Measurements from ENCODE around the gene JSRP1. TPM values are rescaled to one million over a fixed set of nuclear protein-coding genes. Genes with fewer than 3 reads are reported as not detected.
A peak's percentile ranks its signal among the peaks of the same experiment; 100 is the strongest.

JSRP1 gene
- polyA plus RNA-seq, 1 of the 3 experiments (the other 2 are of a cell fraction): 0.76 TPM

DNA sequence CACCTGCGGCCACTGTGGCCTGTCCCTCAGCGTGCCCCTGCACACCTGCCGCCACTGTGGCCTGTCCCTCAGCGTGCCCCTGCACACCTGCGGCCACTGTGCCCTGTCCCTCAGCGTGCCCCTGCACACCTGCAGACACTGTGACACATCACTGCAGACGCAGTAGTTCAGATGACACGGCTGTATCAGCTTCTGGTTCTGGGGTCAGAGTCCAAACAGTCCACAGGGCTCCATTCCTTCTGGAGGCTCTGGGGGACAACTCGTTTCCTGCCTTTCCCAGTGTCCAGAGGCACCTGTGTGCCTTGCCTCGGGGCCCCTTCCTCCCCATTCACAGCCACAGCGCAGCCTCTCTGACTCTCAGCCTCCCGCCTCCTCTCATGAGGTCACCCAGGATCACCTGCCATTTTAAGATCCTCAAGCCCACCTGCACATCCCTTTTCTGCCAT is 14.1 kb downstream of the JSRP1 start:
- H3K27ac ChIP-seq (ENCODE audit: low read depth in 2 of 2, low read length in 1 of 2): peak overlapping the region in 1 of 2 experiments; percentile 81; a peak in 2 of 4 replicates
- ChIA-PET CTCF (interaction anchor here (0.6 to 10.4 kb wide), 8 partner anchors 14 to 730 kb away, joined by 3 to 121 read pairs (median 6); partner anchors contain the start of gene JSRP1), POLR2A (interaction anchor here (1.4 kb wide), 1 partner anchor 28 kb away, joined by 8 read pairs; no protein-coding TSS in a partner anchor)
- H3K9me3 ChIP-seq: no peaks in the 10 kb centered on the region
- H3K9ac ChIP-seq: no peak overlapping the region
- H4K20me1 ChIP-seq (ENCODE audit: insufficient read depth): peaks cover 85% of the 10 kb centered on the region
- no peak for DNase-seq
- H3K4me1 ChIP-seq (ENCODE audit: control insufficient read depth in 1 of 2, insufficient read depth in 2 of 2, low read depth in 1 of 2, low read length in 1 of 2): peaks cover 25 to 77% of the 10 kb centered on the region in 2 experiments
- H2AFZ ChIP-seq (ENCODE audit: low read depth): no peak overlapping the region
- H3K4me3 ChIP-seq (ENCODE audit: low read depth in 2 of 2, low read length in 1 of 2): no peak overlapping the region
- peaks cover 14% of the 10 kb centered on the region for H3F3A ChIP-seq (replicated peaks; ENCODE audit: insufficient read depth)
- no peaks in the 10 kb centered on the region for H3K27me3 ChIP-seq (ENCODE audit: insufficient read depth)
- H3K4me2 ChIP-seq: no peak overlapping the region
- no peaks in the 10 kb centered on the region for H3K9me2 ChIP-seq
- H3K36me3 ChIP-seq (replicated peaks in 1 of 2; ENCODE audit: control insufficient read depth in 1 of 2, insufficient read depth in 2 of 2, low read length in 1 of 2): peaks cover 37 to 38% of the 10 kb centered on the region in 2 experiments
- TF ChIP-seq SIN3A (IDR thresholded peaks at IDR 0.05; ENCODE audit: borderline replicate concordance, low read depth, low read length) (no peak), NFIC (IDR thresholded peaks at IDR 0.05; ENCODE audit: borderline replicate concordance) (no peak), EZH2phosphoT487 (IDR thresholded peaks at IDR 0.05; ENCODE audit: borderline replicate concordance, low read depth) (no peak)
- TF ChIP-seq, protein P1, sequence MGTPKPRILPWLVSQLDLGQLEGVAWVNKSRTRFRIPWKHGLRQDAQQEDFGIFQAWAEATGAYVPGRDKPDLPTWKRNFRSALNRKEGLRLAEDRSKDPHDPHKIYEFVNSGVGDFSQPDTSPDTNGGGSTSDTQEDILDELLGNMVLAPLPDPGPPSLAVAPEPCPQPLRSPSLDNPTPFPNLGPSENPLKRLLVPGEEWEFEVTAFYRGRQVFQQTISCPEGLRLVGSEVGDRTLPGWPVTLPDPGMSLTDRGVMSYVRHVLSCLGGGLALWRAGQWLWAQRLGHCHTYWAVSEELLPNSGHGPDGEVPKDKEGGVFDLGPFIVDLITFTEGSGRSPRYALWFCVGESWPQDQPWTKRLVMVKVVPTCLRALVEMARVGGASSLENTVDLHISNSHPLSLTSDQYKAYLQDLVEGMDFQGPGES (IDR thresholded peaks at IDR 0.05; ENCODE audit: low read depth, low read length): no peak
- peaks cover 89% of the 10 kb centered on the region for H3K79me2 ChIP-seq (ENCODE audit: insufficient read depth)
- 85% methylated on average over 5 of the region's 12 CpGs for WGBS (ENCODE audit: low lambda C conversion rate)

DNA sequence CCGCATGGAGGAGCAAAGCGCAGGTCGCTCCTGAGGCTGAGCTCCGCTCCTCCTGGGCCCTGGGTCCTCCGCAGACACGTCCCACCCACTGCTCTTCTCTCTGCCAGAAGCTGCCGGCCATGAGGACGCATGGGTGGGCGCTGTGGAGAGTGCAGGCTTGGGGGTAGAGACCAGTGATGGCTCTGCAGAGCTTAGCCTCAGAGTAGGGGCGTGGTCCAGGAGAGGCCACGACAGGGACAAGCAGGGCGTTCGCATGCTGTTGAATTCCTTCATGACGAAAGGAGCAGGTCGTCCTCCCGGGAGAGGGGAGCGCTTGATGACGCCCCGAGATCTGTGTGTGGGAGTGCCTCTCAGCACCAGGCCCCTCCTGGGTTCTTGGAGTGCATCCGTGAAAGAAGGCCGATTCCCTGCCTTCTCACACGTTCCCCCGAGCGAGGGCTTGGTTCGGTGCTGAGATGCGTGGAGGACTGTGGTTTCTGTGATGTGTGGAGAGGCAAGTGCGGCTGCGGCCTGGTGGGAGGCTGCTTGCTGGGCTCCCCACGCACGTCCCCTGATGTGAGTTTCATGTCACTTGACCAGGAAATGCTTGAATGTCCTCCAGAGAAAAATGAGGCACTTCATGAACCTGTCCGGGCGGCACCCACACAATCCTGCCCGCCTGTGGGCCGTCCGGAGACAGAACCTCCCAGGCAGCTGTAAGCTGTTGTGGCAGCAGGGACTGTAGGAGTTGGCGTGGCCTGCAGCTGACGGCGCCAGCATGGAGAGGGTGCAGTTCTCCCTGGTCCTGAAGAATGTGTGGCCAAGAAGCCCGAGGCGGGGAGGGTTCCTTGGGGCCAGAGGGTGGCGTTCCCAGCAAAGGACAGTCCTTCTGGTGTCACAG is 15.1 kb downstream of the JSRP1 start:
- POLR2A ChIA-PET: interaction anchor here (0.7 to 1.4 kb wide), 2 partner anchors 29 to 83 kb away, joined by 3 to 8 read pairs; no protein-coding TSS in a partner anchor
- TF ChIP-seq SMC3 (IDR thresholded peaks at IDR 0.05; ENCODE audit: low read depth, low read length) (no peak), NRF1 (IDR thresholded peaks at IDR 0.05; ENCODE audit: low read depth, low read length) (no peak), NFIC (IDR thresholded peaks at IDR 0.05; ENCODE audit: borderline replicate concordance) (no peak), EP300 (IDR thresholded peaks at IDR 0.05; ENCODE audit: borderline replicate concordance in 1 of 2, low read depth in 1 of 2, low read length in 1 of 2) (no peak), FOSL2 (IDR thresholded peaks at IDR 0.05; ENCODE audit: borderline replicate concordance, low read depth) (no peak), YY1 (IDR thresholded peaks at IDR 0.05; ENCODE audit: low read depth) (no peak), SIN3A (IDR thresholded peaks at IDR 0.05; ENCODE audit: borderline replicate concordance, low read depth, low read length) (no peak), ELF1 (IDR thresholded peaks at IDR 0.05) (no peak)
- TF ChIP-seq, protein P2, sequence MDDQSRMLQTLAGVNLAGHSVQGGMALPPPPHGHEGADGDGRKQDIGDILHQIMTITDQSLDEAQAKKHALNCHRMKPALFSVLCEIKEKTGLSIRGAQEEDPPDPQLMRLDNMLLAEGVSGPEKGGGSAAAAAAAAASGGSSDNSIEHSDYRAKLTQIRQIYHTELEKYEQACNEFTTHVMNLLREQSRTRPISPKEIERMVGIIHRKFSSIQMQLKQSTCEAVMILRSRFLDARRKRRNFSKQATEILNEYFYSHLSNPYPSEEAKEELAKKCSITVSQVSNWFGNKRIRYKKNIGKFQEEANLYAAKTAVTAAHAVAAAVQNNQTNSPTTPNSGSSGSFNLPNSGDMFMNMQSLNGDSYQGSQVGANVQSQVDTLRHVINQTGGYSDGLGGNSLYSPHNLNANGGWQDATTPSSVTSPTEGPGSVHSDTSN (IDR thresholded peaks at IDR 0.05): no peak
- TF ChIP-seq, protein P3, sequence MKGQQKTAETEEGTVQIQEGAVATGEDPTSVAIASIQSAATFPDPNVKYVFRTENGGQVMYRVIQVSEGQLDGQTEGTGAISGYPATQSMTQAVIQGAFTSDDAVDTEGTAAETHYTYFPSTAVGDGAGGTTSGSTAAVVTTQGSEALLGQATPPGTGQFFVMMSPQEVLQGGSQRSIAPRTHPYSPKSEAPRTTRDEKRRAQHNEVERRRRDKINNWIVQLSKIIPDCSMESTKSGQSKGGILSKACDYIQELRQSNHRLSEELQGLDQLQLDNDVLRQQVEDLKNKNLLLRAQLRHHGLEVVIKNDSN (IDR thresholded peaks at IDR 0.05; ENCODE audit: borderline replicate concordance, low read depth): no peak
- TF ChIP-seq, protein P4, sequence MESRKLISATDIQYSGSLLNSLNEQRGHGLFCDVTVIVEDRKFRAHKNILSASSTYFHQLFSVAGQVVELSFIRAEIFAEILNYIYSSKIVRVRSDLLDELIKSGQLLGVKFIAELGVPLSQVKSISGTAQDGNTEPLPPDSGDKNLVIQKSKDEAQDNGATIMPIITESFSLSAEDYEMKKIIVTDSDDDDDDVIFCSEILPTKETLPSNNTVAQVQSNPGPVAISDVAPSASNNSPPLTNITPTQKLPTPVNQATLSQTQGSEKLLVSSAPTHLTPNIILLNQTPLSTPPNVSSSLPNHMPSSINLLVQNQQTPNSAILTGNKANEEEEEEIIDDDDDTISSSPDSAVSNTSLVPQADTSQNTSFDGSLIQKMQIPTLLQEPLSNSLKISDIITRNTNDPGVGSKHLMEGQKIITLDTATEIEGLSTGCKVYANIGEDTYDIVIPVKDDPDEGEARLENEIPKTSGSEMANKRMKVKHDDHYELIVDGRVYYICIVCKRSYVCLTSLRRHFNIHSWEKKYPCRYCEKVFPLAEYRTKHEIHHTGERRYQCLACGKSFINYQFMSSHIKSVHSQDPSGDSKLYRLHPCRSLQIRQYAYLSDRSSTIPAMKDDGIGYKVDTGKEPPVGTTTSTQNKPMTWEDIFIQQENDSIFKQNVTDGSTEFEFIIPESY (IDR thresholded peaks at IDR 0.05; ENCODE audit: borderline replicate concordance, low read depth): no peak
- WGBS (ENCODE audit: low lambda C conversion rate): 90% methylated on average over 35 of the region's 41 CpGs
- H3K36me3 ChIP-seq (replicated peaks in 1 of 2; ENCODE audit: control insufficient read depth in 1 of 2, insufficient read depth in 2 of 2, low read length in 1 of 2): peaks cover 28 to 34% of the 10 kb centered on the region in 2 experiments
- H3K4me1 ChIP-seq (ENCODE audit: control insufficient read depth in 1 of 2, insufficient read depth in 2 of 2, low read depth in 1 of 2, low read length in 1 of 2): peaks cover 21 to 73% of the 10 kb centered on the region in 2 experiments; a peak in 3 of 4 replicates
- no peaks in the 10 kb centered on the region for H3K27me3 ChIP-seq (ENCODE audit: insufficient read depth)
- H3K9me3 ChIP-seq: no peaks in the 10 kb centered on the region
- H3K27ac ChIP-seq (ENCODE audit: low read depth in 2 of 2, low read length in 1 of 2): peak overlapping the region; percentile 71 to 81; a peak in 2 of 4 replicates
- peak overlapping the region in 1 of 2 experiments; percentile 89; a peak in 2 of 4 replicates for H3K4me3 ChIP-seq (ENCODE audit: low read depth in 2 of 2, low read length in 1 of 2)
- peaks cover 77% of the 10 kb centered on the region for H4K20me1 ChIP-seq (ENCODE audit: insufficient read depth)
- CTCF ChIA-PET: interaction anchor here (0.8 to 10.4 kb wide), 13 partner anchors 9 to 311 kb away, joined by 3 to 121 read pairs (median 4); partner anchors contain the start of gene JSRP1
- H3K9me2 ChIP-seq: no peaks in the 10 kb centered on the region
- peaks cover 91% of the 10 kb centered on the region for H3K79me2 ChIP-seq (ENCODE audit: insufficient read depth)
- no peak for DNase-seq
- no peak overlapping the region for H3K9ac ChIP-seq
- H3K4me2 ChIP-seq: peak overlapping the region; percentile 98; the same call in 1 of the 2 replicates
- H3F3A ChIP-seq (replicated peaks; ENCODE audit: insufficient read depth): peaks cover 17% of the 10 kb centered on the region
- no peak overlapping the region for H2AFZ ChIP-seq (ENCODE audit: low read depth)
